HuH-7.5 (cell line): Measurements from ENCODE around the gene GALNT2.

Experiments used
- DNase-seq: peaks from one replicate; pipeline ENCODE4 v3.0.0; 2011; ENCODE audit warnings: low spot score

GALNT2 gene

DNA sequence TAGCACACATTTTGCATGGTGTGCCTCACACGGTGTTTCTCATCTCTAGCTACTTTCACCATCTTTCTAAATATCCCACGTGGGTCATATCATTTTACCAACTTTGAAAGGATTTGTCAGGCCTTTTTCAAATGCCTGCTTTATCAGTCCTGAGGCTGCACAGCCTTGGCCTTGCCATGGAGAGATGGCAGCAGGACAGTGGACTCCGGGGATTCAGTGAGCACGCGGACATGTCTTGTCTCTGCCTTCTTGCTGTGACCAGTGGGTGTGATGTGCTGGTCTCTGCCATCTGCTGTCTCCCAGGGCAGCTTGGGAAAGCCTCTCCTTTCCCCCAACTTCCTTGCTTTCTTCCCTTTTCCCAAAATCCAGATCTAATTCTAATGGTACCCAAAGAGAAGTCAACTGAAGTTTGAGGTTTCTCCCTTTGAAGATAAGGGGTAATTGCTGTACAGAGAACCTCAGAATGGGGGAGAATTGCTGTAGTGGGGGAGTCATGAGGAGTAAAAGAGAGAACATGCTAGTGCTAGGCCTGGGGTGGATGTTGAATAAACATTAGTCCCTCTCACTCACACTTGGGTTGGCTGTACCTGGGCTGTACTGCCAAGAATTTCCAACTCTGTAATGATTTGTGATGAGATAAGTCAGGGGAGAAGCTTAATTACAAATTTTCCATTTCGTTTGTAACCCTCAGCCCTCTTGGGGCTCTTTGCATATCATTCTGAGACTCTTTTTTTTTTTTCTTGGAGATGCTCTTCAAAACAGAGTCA lies 99.5 kb downstream of the GALNT2 start:
- no peak for DNase-seq

DNA sequence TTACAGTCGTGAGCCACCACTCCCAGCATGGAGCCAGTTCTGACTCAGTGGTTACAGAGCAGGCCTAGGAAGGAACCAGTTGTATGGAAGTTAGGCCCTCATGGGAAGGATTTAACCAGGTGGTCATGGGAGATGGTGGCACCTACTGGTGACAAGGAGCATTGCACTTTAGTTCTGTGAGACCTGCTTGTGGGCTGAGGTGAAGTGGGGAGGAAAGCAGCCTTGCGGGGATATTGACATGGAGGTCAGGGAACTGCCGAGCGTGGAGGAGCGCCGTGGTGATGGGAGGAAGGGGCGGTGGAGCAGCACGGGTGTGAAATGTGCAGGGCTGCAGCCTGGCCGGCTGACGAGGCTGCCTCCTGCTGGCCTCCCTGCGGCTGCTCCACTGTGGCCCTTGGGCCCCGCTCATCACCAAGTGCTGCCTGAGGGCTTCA lies 100.4 kb downstream of the GALNT2 start:
- DNase-seq, result peak; percentile 49

- no peak for DNase-seq
These were observed 102.6 kb downstream of the GALNT2 start for GRCh38 chr1:230169454-230170152.

- no peak for DNase-seq
These were observed 103.1 kb downstream of the GALNT2 start for GRCh38 chr1:230170153-230170547.

DNA sequence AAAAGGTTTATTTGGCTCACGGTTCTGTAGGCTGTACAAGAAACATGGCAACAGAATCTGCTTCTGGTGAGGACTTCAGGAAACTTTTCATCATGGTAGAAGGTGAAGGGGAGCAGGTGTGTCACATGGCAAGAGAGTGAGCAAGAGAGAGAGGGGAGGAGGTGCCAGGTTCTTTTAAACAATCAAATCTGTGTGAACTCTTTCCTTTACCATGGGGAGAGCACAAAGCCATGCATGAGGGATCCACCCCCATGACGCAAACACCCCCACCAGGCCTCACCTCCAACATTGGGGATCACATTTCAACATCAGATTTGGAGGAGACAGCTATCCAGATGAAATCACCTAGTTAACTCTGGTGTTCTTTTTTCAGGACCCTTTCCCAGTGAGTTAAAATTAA lies 103.6 kb downstream of the GALNT2 start:
- no peak for DNase-seq

DNA sequence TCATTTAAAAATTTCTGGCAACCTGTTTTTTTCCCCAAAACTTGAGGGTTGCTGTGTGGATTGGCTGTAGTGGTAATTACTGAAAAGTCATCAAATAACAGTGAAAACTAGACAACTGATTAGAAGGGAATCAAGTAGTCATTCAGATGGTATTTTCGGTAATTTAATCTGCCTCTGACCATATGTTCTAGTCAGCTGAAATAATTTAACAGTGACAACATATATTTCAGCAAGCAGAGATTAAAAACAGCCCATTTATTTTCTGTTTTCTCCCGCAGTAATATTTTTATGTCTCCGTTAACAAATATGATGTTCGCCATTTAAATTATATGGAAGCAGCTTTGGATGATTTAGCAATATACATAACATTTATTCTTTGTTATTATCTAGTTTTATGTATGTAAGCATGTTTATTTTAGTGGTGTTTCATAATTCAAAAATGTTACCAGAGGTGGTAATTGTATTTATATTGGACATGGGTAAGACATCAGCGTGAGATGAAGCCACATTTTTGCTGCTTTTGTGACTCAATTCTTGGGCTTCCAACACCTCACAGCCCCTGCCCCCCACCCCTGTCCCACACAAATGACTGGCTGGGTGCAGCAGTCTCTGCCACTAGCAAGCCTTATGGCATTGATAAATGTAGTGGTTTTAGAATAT lies 104.4 kb downstream of the GALNT2 start:
- no peak for DNase-seq

GRCh38 chr1:230172016-230172537 lies 105.0 kb downstream of the GALNT2 start:
- DNase-seq, result no peak

DNA sequence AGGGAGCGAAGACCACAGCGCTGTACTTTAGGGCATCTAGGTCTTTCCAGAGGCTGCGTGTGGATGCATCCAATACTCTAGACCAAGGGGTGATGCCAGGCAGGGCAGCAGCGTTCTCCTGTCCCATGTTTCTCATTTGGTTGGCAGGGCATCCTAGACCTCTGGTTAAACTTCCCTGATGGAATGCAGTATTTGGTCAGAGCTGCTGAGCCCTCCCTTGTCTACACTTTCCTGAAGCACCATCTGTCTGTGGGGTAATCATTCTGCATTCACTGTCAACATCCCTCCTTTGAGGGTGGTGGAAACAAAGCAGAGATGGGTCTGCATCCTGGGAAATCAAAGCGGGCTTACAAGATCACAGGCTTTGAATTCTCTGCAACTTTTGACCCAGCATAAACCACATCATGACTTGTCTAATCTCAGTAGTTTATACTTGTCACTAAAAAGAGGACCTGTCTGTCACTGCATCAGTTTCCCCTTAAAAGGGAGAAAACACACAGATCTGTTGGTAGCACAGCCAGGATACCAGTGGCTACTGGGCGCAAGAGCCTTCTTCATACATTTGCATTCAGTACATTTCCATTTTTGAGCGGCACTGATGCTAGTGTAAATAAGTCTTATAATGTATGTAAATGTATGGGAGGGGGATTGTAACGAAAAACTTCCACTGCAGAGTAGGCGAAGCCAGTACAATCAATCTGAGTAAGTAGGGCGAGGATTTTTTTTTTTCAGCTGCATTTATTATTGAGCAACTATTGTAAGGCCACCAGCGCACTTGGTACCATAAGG lies 106.3 kb downstream of the GALNT2 start:
- DNase-seq, result no peak

DNA sequence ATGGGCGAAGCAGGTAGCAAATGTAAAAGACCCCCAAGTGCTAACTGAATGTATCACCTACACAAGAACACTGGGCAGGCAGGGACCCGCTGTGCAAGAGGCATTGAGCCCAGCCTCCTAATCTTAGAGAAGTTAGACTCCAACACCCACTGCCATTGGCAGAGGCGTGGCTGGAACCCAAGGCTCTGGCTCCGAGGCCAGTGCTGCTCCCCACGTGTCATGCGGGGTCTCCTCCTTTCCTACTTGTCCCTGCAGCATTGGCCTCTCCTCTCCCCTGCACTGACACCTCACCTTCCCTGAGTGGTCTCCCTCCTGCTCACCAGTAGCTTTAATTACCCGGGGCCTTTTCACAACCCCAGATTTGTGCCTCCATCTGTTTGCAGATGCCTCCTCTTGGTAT lies 107.0 kb downstream of the GALNT2 start:
- no peak for DNase-seq

GRCh38 chr1:230174471-230175162 lies 107.6 kb downstream of the GALNT2 start:
- no peak for DNase-seq

DNA sequence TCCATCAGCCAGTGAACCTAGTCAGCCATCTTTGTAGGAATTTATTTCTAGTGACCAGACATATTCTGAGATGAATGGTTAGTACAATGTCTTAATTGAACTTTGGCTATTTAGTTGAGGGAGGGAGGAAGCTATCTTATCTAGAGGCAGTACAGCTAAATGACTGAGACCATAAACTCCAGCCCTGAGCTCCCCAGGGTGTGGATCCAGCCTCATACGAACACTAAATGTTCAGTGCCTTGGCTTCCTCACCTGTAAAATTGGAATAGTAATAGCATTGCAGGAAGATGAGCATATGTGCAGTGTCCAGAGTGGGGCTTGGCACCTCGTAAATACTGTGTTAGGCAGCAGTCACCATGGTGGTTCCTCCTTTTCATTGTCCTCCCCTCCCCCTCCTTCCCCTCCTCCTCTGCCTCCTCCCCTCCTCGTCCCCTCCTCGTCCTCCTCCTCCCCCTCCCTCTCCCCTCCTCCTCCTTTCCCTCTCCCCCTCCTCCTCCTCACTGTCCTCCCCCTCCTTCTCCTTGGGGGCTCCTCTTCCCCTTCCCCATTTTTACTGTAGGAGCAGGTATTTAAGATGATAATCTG lies 108.2 kb downstream of the GALNT2 start:
- DNase-seq, result no peak

DNA sequence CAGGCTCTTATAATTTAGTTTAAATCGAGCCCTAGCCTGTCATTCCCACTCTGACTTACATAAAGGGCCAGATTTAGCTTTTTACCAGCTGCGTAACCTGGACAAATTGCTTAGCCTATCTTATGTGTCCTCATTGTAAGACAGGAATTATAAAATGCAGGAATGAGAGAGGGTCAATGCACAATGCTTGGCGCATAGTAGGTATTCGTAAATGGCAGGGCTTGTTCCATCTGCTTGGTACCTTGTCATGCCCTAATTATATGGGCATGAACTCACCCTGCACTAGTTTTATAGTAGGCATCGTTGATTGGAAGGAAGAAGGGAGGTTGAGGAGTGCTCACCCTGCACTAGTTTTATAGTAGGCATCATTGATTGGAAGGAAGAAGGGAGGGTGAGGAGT lies 108.8 kb downstream of the GALNT2 start:
- DNase-seq, result no peak

- DNase-seq, result no peak
These were observed 109.3 kb downstream of the GALNT2 start for GRCh38 chr1:230176326-230176725.

DNA sequence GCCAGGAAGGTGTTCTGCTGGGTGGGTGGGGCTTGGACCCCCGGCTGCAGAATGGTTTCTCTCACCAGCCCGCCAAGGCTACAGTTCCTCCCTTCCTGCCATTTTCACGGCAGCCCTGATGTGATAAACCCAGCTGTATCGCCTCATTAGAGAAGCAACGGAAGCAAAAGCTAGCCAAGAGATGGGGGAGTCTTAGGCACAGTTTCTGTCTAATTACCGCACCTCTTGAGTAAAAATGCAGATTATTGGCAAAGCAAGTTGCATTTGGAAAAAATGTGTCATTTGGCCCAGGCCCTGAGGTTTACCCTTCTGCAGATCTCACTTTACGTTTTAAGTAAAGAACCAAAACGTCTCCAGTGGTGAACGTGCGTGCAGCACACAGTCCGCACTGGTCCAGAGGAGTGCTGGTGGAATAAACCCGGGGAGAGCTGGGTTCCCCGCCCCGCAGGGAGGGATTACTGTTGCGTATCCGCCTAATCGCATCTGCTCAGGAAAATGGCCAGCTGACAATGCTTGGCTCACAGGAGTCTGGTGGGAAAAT lies 109.9 kb downstream of the GALNT2 start:
- no peak for DNase-seq

- DNase-seq, result no peak
These were observed 112.2 kb downstream of the GALNT2 start for GRCh38 chr1:230179249-230179648.

DNA sequence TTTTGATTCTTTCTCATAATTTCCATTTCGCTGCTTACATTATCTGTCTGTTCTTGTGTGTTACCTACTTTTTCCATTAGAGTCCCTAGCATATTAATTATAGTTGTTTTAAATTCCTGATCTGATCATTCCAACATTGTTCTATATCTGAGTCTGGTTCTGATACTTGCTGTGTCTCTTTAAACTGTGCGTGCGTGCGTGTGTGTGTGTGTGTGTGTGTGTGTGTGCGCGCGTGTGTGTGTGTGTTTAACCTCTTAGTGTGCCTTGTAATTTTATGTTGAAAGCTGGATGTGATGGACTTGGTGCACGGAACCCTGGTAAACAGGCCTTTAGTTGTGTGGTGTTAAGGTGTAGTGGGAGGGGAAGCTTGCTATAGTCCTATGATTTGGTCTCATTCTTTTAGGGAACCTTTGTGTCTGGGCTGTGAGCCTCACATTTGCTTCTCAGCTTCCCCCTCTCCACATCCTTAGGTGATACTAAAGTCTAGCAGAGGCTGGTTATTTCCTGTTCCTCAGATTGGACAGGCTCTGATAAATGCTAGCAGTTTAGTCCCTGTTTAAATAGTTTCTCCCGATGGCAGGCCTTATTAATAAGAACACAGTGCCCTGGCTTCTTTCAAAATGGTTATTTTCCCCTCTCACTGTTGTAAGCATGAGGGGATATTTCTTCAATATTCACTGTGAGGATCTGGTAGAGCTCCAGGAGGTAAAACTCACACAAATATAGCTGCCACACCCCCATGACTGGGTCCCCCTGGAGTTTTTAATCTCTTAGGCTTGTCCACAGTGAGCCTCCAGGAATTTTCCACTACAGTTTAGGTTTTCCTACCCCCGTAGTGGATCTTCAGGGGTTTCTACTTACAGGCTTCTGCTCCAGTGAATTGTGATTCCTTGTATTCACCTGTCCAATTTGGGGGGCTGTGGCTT lies 118.3 kb downstream of the GALNT2 start:
- DNase-seq, result no peak

DNA sequence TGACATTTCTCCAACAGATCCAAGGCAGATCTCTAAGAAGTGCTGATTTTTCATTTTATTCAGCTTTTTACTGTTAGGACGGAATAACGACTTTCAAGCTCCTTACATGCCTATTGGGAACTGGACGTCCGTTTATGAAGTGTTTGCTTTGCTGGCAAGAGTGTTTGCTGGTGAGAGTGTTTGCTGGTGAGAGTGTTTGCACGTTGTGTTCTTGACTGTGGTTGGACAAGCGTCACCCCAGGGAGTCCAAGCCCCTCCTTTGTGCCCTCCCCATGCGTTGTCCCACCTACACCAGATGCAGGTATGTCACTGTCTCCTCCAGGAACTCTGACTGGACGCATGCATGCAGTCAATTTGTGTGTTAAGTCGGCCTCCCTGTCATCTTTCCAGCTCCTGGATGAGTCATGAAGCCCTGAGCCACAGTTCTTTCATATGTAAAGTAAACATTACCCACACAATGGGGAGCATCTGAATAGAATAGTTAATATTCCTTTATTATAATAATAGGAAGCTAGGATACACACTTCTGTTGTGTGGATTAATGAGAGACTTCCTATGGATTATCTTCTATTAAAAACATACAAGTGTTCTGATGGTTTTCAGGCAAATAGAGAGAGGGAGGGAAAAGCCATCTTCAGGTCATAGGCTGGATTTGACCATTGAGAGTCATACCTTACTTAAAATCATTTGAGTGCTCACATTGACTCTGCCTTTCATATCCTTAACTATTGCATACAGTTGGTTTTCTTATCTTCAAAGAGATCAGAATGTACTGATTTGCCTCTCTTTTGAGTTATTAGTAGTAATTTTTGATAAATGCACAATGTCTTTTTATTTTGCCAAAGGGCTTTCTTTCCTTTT lies 119.2 kb downstream of the GALNT2 start:
- peak; percentile 68 for DNase-seq

DNA sequence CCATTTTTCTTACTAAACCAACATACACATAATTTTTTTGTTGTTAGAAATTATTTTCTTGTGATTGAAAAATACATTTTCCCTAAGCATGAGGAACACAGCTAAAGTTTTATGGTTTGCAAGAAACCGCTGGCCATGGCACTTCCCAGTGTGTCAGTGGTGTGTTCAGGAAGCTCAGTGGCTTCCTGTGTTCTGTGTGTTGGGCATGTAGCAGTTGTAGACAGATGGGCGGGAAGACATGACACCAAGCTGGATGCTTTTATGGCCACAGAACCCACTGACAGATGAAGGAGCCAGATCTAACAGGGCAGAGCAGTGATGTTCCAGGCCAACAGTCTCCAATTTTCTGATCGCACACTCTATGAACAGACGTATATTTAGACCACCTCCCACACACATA lies 119.8 kb downstream of the GALNT2 start:
- DNase-seq, result no peak

DNA sequence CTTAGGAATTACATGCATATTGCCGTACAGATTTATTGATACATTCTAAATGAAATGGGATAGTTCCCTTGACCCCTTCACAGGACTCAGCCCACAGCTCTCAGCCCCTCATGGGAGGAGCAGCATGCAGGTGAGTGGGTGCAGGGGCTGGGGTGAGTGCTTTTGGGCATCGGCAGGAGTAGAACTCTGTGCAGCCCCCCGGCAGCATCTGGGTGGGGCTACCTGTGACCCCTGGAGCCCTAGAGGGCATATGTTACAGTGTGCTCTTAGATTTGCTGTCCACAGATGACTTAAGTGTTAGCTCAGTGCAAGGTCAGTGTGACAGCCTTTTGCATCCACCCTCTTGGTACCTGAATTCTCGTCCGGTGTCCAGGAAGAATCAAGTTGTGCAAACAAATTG lies 120.3 kb downstream of the GALNT2 start:
- DNase-seq, result no peak
